GM23248 (cell line): ENCODE measurements around the gene PAK4. TPM values are rescaled to one million over a fixed set of nuclear protein-coding genes. Genes with fewer than 3 reads are reported as not detected.

ENCODE experiments used
- DNase-seq: peaks from one replicate; pipeline ENCODE4 v3.0.0-alpha.2; 2015
- H2AFZ ChIP-seq: fragments of 200-600 bp; sonication (generic); 2 replicates; pipeline ENCODE4 v1.6.1; 2016; ENCODE audit warnings: antibody characterized with exemption
- H3F3A ChIP-seq: fragments of 200-600 bp; sonication (generic); 2 replicates; pipeline ENCODE4 v1.6.1; 2016; ENCODE audit warnings: mild to moderate bottlenecking, antibody characterized with exemption, mixed run types; ENCODE audit not compliant: insufficient read depth
- H3K27ac ChIP-seq: fragments of 200-600 bp; sonication (generic); 2 replicates; pipeline ENCODE4 v1.5.1; 2016; ENCODE audit warnings: mild to moderate bottlenecking
- H3K27me3 ChIP-seq: fragments of 200-600 bp; sonication (generic); replicated peaks from 2 replicates; pipeline ENCODE4 v1.6.1; 2016; ENCODE audit warnings: mild to moderate bottlenecking; ENCODE audit not compliant: insufficient read depth
- H3K36me3 ChIP-seq: fragments of 200-600 bp; sonication (generic); 2 replicates; pipeline ENCODE4 v1.6.1; 2016; ENCODE audit warnings: low read depth, mild to moderate bottlenecking
- H3K4me1 ChIP-seq: fragments of 200-600 bp; sonication (generic); 2 replicates; pipeline ENCODE4 v1.6.1; 2016; ENCODE audit warnings: mild to moderate bottlenecking; ENCODE audit not compliant: insufficient read depth
- H3K4me2 ChIP-seq: fragments of 200-600 bp; sonication (generic); one replicate; pipeline ENCODE4 v1.6.1; 2016; ENCODE audit warnings: mild to moderate bottlenecking; ENCODE audit not compliant: unreplicated experiment
- H3K4me3 ChIP-seq: fragments of 200-600 bp; sonication (generic); 2 replicates; pipeline ENCODE4 v1.5.1; 2016; ENCODE audit warnings: mild to moderate bottlenecking
- H3K79me2 ChIP-seq: fragments of 200-600 bp; sonication (generic); 2 replicates; pipeline ENCODE4 v1.6.1; 2016; ENCODE audit warnings: mild to moderate bottlenecking; ENCODE audit not compliant: insufficient read depth
- H3K9ac ChIP-seq: fragments of 200-600 bp; sonication (generic); 2 replicates; pipeline ENCODE4 v1.6.1; 2016; ENCODE audit warnings: mild to moderate bottlenecking
- H3K9me2 ChIP-seq: fragments of 200-600 bp; sonication (generic); 2 replicates; pipeline ENCODE4 v1.6.1; 2016; ENCODE audit warnings: mixed run types, mild to moderate bottlenecking, moderate library complexity; ENCODE audit not compliant: insufficient read depth
- H3K9me3 ChIP-seq: fragments of 200-600 bp; sonication (generic); one replicate; pipeline ENCODE4 v1.6.1; 2017; ENCODE audit warnings: low read depth
- H4K20me1 ChIP-seq: fragments of 200-600 bp; sonication (generic); 2 replicates; pipeline ENCODE4 v1.6.0; 2016; ENCODE audit not compliant: insufficient read depth
- EZH2 ChIP-seq: fragments of 200-600 bp; sonication (generic); IDR thresholded peaks from 2 replicates; pipeline ENCODE4 v1.6.1; 2018; ENCODE audit warnings: antibody characterized with exemption, mild to moderate bottlenecking; ENCODE audit not compliant: insufficient read depth, poor library complexity, severe bottlenecking
- EZH2phosphoT487 ChIP-seq: fragments of 200-600 bp; sonication (generic); IDR thresholded peaks from 2 replicates; pipeline ENCODE4 v1.6.1; 2018; ENCODE audit warnings: antibody characterized with exemption, moderate library complexity, mild to moderate bottlenecking, low read depth; ENCODE audit not compliant: insufficient read depth
- WGBS, 2 experiments: methylation state at CpG; one replicate each; pipeline ENCODE4 v1.1.6; 2015 to 2017; ENCODE audit warnings: low lambda C conversion rate in 2 of 2, low coverage in 1 of 2; ENCODE audit errors: missing lambda C conversion rate in 2 of 2; 5-methylcytosine and 5-hydroxymethylcytosine counted together
- in situ Hi-C: fragments of 300-500 bp; cut with MboI; formaldehyde crosslinking; loops from 2 replicates; pipeline ENCODE4 v1.15.0; 2020
- polyA plus RNA-seq: library from polyadenylated mRNA; unstranded; fragments of >200 nt; fragmentation: Nextera tagmentation; extraction: Ambion mirVana; gene quantifications from 2 replicates; pipeline ENCODE4 v1.2.1, GENCODE V29; 2016
- total RNA-seq: library from RNA; depleted of rRNA; stranded (reverse); fragments of >200 nt; shearing (Covaris generic); gene quantifications from 2 replicates; pipeline ENCODE4 v1.2.3, GENCODE V29; 2014

PAK4 gene
- total and polyA plus RNA-seq, 2 experiments from 2014 or later, result 10.9 to 20.1 TPM

GRCh38 chr19:39082167-39082566, 43.4 kb upstream of the PAK4 start:
- H3K9ac ChIP-seq, result no peak overlapping the region
- peaks cover 5% of the 10 kb centered on the region for H3K27me3 ChIP-seq
- H2AFZ ChIP-seq, result no peak overlapping the region
- no peak overlapping the region for H3K4me2 ChIP-seq
- peaks cover 18% of the 10 kb centered on the region for H3K4me1 ChIP-seq
- TF ChIP-seq EZH2phosphoT487, result no peak
- no peak for TF ChIP-seq EZH2
- no peak for DNase-seq
- H3K27ac ChIP-seq, result no peak overlapping the region
- in situ Hi-C loops, result no loop called here
- no peaks in the 10 kb centered on the region for H3K9me2 ChIP-seq
- H3K36me3 ChIP-seq, result no peaks in the 10 kb centered on the region
- peaks cover 11% of the 10 kb centered on the region for H3F3A ChIP-seq
- no peaks in the 10 kb centered on the region for H3K9me3 ChIP-seq
- WGBS, 2 experiments, result 83 to 87% methylated on average over 7 of the region's 7 CpGs
- no peaks in the 10 kb centered on the region for H3K79me2 ChIP-seq
- H3K4me3 ChIP-seq, result no peak overlapping the region
- no peaks in the 10 kb centered on the region for H4K20me1 ChIP-seq

- H3K9me3 ChIP-seq, result no peaks in the 10 kb centered on the region
- 48% methylated on average over 15 of the region's 15 CpGs for WGBS, 2 experiments
- H4K20me1 ChIP-seq, result no peaks in the 10 kb centered on the region
- TF ChIP-seq EZH2phosphoT487, result no peak
- no peak for TF ChIP-seq EZH2
- peaks cover 11% of the 10 kb centered on the region for H3F3A ChIP-seq
- peak overlapping the region; percentile 14; the same call in 1 of the 2 replicates for H2AFZ ChIP-seq
- no peak overlapping the region for H3K27ac ChIP-seq
- H3K4me3 ChIP-seq, result 0 out of 2 replicates have a peak overlapping the region, but pooled peaks have one; percentile 31
- no peak for DNase-seq
- H3K4me2 ChIP-seq, result peak overlapping the region; percentile 38
- in situ Hi-C loops, result no loop called here
- peaks cover 18% of the 10 kb centered on the region for H3K4me1 ChIP-seq
- H3K27me3 ChIP-seq, result peaks cover 5% of the 10 kb centered on the region
- H3K9me2 ChIP-seq, result no peaks in the 10 kb centered on the region
- no peaks in the 10 kb centered on the region for H3K79me2 ChIP-seq
- H3K36me3 ChIP-seq, result no peaks in the 10 kb centered on the region
- no peak overlapping the region for H3K9ac ChIP-seq
These were observed 42.6 kb upstream of the PAK4 start for GRCh38 chr19:39082745-39083598.

- 3 to 4% methylated on average over 14 of the region's 14 CpGs for WGBS, 2 experiments
- peaks cover 11% of the 10 kb centered on the region for H3F3A ChIP-seq
- no peaks in the 10 kb centered on the region for H3K9me2 ChIP-seq
- no peaks in the 10 kb centered on the region for H4K20me1 ChIP-seq
- no peak overlapping the region for H3K27ac ChIP-seq
- peaks cover 15% of the 10 kb centered on the region for H3K4me1 ChIP-seq
- TF ChIP-seq EZH2phosphoT487 (no peak), EZH2 (no peak)
- H3K79me2 ChIP-seq, result no peaks in the 10 kb centered on the region
- H2AFZ ChIP-seq, result peak overlapping the region; percentile 14; the same call in 1 of the 2 replicates
- in situ Hi-C loops, result no loop called here
- peak; percentile 16 for DNase-seq
- peak overlapping the region; percentile 31; the same call in 1 of the 2 replicates for H3K4me3 ChIP-seq
- peaks cover 5% of the 10 kb centered on the region for H3K27me3 ChIP-seq
- H3K4me2 ChIP-seq, result peak overlapping the region; percentile 38
- H3K9ac ChIP-seq, result no peak overlapping the region
- no peaks in the 10 kb centered on the region for H3K36me3 ChIP-seq
- no peaks in the 10 kb centered on the region for H3K9me3 ChIP-seq
These were observed 42.0 kb upstream of the PAK4 start for GRCh38 chr19:39083599-39083982.

- H4K20me1 ChIP-seq, result no peaks in the 10 kb centered on the region
- H3K4me1 ChIP-seq, result peaks cover 10% of the 10 kb centered on the region; the same call in 1 of the 2 replicates
- peak within 1 kb of the TSS; percentile 54; the same call in 1 of the 2 replicates for H3K9ac ChIP-seq
- H3K4me3 ChIP-seq, result peak within 1 kb of the TSS; percentile 61
- no peak for TF ChIP-seq EZH2
- no peak for TF ChIP-seq EZH2phosphoT487
- H3K9me3 ChIP-seq, result no peaks in the 10 kb centered on the region
- 5 to 6% methylated on average over 43 to 44 of the region's 54 CpGs for WGBS, 2 experiments
- no peaks in the 10 kb centered on the region for H3K79me2 ChIP-seq
- no peak within 1 kb of the TSS for H3K27ac ChIP-seq
- in situ Hi-C loops, result no loop called here
- no peaks in the 10 kb centered on the region for H3K36me3 ChIP-seq
- DNase-seq, result peak; percentile 43
- peak within 1 kb of the TSS; percentile 70 for H3K4me2 ChIP-seq
- H3K9me2 ChIP-seq, result no peaks in the 10 kb centered on the region
- peaks cover 6% of the 10 kb centered on the region for H3F3A ChIP-seq
- H2AFZ ChIP-seq, result peak within 1 kb of the TSS; percentile 76
- H3K27me3 ChIP-seq, result peaks cover 5% of the 10 kb centered on the region
These were observed 41.4 kb upstream of the PAK4 start, which contains the start of gene ACP7 for GRCh38 chr19:39083983-39084731. TSS of gene ACP7 (plus strand) at chr19:39084368. CDS start at chr19:39085270, 902 bp downstream.
